ENCODE measurements around the gene LPCAT3.
A peak's percentile ranks its signal among the peaks of the same experiment; 100 is the strongest.

Gene LPCAT3

DNA sequence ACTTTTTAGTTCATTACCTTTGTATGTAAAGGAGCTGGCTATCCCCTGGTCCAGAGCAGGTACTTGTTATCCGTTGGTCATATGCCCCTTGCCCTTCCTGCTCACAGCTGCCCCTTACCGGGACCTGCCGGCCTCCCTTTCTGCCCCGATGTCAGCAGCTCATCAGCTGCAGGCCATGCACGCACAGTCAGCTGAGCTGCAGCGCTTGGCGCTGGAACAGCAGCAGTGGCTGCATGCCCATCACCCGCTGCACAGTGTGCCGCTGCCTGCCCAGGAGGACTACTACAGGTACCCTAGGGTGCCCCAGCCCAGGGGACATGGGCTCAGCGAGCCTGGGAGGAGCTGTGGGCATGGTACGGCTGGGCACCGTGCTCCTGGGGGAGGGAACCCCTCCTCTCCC lies 77.0 kb downstream of the LPCAT3 start:
- no peak for DNase-seq (ENCODE audit: low read depth in 1 of 2, low spot score in 1 of 2)

DNA sequence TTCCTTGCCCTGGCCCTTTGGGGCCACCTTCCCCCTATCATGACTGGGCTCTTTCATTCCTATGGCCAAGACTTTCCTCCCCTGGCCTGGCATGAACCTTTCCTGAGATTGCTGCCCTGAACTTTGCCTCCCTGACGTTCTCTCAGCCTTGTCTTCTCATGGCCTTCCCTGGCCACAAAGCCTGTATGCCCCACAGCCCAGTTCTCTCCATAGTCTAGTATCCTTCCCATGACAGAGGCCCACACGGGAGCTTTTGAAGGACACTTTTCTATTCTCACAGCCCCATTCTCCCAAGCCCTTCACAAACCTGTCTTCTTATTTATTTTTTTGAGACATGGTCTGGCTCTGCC lies 79.1 kb downstream of the LPCAT3 start:
- no peak for DNase-seq (ENCODE audit: low read depth in 1 of 2, low spot score in 1 of 2)

DNA sequence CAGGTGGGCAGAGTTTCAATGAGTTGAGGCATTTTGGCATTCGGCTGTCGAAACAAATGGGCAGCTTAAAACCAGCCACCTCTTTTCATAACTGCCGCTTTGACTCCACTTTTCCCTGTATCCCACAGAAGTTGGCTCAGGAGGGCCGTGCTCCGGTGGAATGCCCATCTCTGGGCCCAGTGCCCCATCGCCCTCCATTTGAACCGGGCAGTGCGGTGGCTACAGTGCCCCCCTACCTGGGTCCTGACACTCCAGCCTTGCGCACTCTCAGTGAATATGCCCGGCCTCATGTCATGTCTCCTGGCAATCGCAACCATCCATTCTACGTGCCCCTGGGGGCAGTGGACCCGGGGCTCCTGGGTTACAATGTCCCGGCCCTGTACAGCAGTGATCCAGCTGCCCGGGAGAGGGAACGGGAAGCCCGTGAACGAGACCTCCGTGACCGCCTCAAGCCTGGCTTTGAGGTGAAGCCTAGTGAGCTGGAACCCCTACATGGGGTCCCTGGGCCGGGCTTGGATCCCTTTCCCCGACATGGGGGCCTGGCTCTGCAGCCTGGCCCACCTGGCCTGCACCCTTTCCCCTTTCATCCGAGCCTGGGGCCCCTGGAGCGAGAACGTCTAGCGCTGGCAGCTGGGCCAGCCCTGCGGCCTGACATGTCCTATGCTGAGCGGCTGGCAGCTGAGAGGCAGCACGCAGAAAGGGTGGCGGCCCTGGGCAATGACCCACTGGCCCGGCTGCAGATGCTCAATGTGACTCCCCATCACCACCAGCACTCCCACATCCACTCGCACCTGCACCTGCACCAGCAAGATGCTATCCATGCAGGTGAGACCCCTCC lies 79.7 kb downstream of the LPCAT3 start:
- no peak for DNase-seq (ENCODE audit: low read depth in 1 of 2, low spot score in 1 of 2)

DNA sequence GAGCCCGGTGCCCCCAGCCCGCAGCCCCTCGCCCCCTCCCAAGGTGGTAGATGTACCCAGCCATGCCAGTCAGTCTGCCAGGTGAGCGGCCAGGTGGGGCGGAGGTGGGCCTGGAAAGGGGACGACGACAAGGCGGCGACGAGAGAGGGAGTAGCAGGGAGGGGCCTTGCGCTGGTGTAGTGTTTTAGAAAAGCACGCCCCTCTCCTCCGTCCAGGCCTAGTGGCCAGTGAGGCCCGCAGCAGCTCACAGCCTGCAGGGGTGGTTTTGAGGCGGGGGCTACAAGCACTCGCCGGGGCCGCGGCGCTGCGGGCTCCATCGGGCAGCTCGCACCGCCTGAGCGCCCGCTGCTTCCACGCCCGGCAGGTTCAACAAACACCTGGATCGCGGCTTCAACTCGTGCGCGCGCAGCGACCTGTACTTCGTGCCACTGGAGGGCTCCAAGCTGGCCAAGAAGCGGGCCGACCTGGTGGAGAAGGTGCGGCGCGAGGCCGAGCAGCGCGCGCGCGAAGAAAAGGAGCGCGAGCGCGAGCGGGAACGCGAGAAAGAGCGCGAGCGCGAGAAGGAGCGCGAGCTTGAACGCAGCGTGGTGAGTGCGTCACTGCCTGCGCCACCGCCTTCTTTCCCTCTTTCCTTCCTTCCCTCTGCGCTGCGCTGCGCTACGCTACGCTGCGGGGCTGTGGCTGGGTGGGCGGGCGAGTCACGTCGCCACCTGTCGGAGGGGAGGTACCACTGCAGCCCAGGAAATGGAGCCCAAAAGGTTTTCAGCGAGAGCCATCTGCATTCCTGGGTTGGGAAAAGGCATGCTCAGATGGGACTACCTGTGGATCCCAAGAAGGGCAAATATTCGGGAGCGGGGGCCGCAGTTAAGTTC lies 80.6 kb downstream of the LPCAT3 start:
- DNase-seq (ENCODE audit: low read depth in 1 of 2, low spot score in 1 of 2) = peak; percentile 82 to 90

DNA sequence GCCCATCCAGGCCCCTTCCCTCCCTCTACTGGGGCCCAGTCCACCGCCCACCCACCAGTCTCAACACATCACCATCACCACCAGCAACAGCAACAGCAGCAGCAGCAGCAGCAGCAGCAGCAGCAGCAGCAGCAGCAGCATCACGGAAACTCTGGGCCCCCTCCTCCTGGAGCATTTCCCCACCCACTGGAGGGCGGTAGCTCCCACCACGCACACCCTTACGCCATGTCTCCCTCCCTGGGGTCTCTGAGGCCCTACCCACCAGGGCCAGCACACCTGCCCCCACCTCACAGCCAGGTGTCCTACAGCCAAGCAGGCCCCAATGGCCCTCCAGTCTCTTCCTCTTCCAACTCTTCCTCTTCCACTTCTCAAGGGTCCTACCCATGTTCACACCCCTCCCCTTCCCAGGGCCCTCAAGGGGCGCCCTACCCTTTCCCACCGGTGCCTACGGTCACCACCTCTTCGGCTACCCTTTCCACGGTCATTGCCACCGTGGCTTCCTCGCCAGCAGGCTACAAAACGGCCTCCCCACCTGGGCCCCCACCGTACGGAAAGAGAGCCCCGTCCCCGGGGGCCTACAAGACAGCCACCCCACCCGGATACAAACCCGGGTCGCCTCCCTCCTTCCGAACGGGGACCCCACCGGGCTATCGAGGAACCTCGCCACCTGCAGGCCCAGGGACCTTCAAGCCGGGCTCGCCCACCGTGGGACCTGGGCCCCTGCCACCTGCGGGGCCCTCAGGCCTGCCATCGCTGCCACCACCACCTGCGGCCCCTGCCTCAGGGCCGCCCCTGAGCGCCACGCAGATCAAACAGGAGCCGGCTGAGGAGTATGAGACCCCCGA lies 81.4 kb downstream of the LPCAT3 start:
- no peak for DNase-seq (ENCODE audit: low read depth in 1 of 2, low spot score in 1 of 2)

DNA sequence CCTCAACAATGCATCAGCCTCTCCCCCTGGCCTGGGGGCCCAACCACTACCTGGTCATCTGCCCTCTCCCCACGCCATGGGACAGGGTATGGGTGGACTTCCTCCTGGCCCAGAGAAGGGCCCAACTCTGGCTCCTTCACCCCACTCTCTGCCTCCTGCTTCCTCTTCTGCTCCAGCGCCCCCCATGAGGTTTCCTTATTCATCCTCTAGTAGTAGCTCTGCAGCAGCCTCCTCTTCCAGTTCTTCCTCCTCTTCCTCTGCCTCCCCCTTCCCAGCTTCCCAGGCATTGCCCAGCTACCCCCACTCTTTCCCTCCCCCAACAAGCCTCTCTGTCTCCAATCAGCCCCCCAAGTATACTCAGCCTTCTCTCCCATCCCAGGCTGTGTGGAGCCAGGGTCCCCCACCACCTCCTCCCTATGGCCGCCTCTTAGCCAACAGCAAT lies 82.1 kb downstream of the LPCAT3 start:
- no peak for DNase-seq (ENCODE audit: low read depth in 1 of 2, low spot score in 1 of 2)

DNA sequence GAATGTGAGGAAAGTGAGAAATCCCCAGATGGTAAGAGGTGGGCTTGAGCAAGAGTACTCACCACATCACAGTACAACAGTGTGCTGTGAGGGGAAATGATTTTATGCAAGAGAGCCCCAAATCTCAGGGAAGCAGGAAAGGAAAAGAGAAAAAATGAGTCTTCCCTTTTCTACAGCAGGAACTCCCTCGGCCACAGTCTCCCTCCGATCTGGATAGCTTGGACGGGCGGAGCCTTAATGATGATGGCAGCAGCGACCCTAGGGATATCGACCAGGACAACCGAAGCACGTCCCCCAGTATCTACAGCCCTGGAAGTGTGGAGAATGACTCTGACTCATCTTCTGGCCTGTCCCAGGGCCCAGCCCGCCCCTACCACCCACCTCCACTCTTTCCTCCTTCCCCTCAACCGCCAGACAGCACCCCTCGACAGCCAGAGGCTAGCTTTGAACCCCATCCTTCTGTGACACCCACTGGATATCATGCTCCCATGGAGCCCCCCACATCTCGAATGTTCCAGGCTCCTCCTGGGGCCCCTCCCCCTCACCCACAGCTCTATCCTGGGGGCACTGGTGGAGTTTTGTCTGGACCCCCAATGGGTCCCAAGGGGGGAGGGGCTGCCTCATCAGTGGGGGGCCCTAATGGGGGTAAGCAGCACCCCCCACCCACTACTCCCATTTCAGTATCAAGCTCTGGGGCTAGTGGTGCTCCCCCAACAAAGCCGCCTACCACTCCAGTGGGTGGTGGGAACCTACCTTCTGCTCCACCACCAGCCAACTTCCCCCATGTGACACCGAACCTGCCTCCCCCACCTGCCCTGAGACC lies 82.7 kb downstream of the LPCAT3 start:
- no peak for DNase-seq (ENCODE audit: low read depth in 1 of 2, low spot score in 1 of 2)

DNA sequence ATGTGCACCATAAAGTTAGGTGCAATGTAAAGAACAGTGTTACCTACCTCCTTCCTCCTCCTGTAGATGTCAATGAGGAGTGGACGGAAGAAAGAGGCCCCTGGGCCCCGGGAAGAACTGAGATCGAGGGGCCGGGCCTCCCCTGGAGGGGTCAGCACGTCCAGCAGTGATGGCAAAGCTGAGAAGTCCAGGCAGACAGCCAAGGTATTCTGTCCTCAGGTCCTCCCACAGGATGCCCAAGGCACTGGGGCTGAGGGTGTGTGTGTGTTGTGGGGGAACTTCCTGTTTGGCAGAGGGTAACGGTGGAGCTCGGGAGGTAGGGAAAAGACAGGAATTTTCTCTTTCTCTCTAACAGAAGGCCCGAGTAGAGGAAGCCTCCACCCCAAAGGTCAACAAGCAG lies 84.2 kb downstream of the LPCAT3 start:
- no peak for DNase-seq (ENCODE audit: low read depth in 1 of 2, low spot score in 1 of 2)

DNA sequence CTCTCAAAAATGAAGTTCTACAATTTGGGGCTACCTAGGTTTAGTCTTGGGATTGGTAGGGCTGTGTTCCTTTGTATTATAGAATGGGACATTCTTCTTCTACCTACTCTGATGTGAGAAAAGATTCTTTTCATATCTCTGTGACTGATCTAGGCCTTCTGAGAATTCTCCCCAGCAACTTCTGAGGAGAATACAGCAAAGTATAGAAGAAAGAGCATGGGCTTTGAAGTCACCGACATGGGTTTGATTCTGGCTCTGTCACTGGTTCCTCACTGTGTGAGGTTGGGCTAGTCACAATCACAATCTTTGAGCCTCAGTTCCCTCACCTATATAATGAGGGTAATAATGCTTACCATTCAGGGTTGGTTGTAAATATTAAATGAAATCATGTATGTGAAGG lies 85.5 kb downstream of the LPCAT3 start:
- DNase-seq (ENCODE audit: low read depth in 1 of 2, low spot score in 1 of 2) = no peak

DNA sequence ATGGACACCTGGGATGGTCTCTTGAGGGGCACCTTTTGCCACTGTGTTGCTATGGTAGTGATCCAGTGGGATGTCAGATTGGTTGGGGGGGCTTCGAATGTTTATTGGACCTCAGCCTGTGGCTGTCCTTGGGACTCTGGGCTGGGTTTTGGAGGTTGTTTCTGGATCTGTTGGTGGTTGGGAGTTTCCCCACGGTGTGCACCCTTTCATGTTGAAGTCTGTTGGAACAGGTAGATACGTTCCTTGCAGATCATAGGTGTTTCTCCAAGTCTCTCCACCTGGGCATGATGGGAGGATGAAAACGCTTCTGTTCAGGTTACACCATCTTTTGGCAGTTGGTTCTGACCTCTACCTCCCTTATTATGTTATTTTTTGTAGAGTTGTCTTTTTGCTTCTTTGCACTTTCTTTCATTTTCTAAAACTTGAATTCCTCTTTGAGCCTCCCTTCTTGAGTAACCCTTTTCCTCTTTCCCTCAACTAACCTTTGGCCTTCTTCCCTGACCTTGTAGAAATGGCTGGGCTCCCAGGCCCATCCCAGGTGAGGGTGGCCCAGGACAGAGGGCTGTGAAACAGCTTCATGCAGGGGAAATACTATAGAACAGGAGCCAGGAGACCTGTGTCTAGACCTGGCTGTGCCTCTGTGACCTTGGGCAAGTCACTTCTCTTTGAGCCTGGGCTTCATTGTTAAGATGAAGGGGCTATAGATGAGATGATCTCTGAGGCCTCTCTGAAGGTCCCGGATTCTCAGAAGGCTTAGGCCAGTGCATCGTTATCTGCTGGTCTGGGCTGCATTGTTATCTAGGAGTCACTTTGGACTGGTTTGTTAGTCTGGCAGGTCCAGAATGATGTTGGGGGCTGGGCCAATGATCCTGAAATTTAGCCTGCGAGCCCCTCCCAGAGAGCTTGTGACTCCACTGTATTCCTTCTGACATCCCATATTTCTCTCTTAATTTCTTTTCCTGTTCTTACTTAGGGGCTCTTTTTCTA lies 88.5 kb downstream of the LPCAT3 start:
- no peak for DNase-seq (ENCODE audit: low read depth in 1 of 2, low spot score in 1 of 2)

DNA sequence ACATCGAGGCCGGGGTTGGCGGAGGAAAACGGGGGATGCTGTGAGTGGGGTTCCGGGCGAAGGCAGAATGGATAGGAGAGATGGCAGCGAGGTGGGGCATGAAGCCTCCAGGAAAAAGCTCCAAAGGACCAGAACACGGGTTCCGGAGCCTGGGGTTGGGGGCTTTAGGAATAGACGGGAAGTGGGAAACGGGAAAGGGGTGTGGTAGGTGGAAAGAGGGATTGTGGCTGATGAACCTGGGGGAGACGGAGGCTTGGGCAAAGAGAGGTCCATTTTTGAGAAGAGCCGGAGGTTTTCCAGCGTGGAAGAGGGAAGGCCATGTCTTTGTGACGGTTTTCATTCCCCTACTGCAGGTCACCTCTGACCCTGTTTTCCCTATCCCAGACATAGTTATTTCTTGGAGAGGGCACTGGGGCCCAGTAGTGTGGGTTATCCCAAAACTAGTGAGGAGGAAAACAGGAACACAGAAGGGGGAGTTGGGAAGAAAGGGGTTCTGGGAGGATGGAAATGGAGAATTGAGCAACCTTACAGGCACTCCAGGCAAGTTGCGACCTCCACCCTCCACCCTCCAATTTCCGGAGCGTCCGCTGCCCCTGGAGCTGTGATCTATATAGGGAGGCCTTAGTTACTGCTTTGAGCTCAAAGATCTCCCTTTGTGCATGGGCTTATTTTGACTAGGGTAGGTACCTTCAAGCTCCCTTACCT lies 89.4 kb downstream of the LPCAT3 start:
- no peak for DNase-seq (ENCODE audit: low read depth in 1 of 2, low spot score in 1 of 2)

DNA sequence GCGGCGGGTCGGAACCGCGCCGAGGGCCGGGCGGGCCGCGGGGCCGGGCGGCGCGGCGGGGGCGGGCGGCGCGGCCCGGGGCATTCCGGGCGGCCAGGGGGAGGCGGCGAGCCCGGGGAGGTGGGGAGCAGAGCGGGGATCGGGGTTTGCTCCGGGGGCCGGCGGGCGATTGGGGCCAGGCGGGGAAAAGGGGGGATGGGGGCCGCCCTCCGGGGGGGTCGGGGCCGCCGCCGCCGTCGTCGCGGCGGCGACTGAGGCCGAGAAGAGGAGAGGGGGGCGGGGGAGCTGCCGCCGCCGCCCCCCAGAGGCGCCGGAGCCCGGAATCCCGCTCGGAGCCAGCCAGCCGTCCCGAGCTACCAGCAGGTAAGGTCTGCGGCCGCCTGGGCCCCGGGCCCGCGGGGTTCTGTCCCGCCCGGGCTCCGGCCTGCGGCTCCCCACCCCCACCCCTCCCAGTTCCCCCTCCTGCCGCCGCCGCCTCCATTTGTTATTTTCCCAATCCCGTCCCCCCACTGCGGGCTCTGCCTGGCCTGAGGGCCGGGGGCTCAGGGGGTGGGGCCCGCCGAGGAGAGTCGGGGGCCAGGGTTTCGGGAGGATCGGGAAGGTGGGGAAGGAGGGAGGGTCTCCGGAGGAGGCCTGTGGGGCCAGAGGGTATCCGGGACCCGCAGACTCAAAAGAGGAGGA lies 90.1 kb downstream of the LPCAT3 start:
- DNase-seq (ENCODE audit: low read depth in 1 of 2, low spot score in 1 of 2) = no peak

DNA sequence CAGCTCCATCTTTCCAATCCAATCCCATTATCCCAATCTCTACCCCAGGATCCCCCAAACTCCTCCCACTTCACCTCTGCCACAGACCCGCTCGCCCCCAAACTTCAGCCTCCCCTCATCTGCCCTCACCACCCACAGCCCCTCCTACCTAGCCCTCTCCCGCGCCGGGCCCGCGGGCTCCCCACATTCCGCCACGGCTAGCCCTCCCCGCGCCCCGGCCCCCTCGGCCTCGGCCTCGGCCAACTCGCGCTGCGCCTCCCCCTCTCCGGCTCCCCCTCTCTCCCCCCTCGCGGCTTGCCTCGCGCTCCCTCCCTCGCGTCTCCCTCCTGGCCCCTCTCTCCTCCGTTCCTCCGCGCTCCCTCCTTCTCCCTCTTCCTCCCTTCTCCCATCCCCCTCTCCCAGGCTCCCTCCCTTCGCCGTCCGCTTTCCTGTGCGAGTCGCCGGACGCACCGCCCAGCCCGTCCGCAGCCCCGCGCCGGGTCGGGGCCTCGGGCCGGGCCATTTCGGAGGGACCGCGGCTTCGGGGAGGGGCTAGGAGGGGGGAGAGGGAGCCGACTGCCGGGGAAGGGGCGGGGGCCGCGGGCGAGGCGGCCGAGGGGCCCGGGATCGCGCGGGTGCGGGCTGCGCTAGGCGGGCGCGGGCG lies 90.8 kb downstream of the LPCAT3 start, which contains the start of gene ATN1:
Gene ATN1, plus strand, starts transcription at position 581 of the 643 bp plus-strand sequence. CDS start 6,043 bp downstream, outside the sequence.
- no peak for DNase-seq (ENCODE audit: low read depth in 1 of 2, low spot score in 1 of 2)

All from activated T-helper 1 cell treated with anti-CD3 and anti-CD28 coated beads, Interleukin-2, amount 50 U/mL, for 16 hours (primary cell).